Breast epithelium (tissue), 3 donors: ENCODE measurements around the gene ADAMTSL3.

Experiments
- CTCF ChIP-seq, 3 donors: fragments of 450-650 bp; IDR thresholded peaks; one replicate each; pipeline ENCODE4 v1.5.1; 2016 to 2017; ENCODE audit warnings: antibody characterized with exemption in 3 of 3, mild to moderate bottlenecking in 3 of 3, moderate library complexity in 3 of 3
- POLR2A ChIP-seq: fragments of 450-650 bp; IDR thresholded peaks from one replicate; pipeline ENCODE4 v1.6.1; 2016; ENCODE audit warnings: antibody characterized with exemption, mild to moderate bottlenecking, moderate library complexity
- POLR2AphosphoS5 ChIP-seq, 3 donors: sonication (generic); formaldehyde crosslinking; IDR thresholded peaks; one replicate each; pipeline ENCODE4 v1.6.1; 2017; ENCODE audit warnings: antibody characterized with exemption in 3 of 3

DNA sequence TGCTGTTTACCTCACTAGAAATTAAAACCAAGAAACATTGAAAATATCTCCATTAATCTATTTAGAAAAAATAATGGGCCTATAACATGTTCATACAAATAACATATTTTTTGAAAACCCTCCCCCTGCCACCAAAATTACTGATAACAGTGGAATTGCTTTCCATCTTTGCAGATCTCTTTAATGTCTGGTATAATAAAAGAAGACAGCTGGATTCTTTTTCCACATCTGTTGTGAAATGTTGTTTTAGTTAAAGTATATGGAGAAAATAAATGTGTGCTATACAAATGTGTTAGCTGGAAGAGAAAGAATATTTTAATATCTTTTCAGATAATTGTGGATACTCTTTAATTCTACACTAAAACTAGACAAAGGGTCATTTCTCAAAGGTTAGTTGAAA is 330.7 kb downstream of the ADAMTSL3 start:
- no peak for TF ChIP-seq CTCF (IDR thresholded peaks at IDR 0.05)
- no peak for TF ChIP-seq POLR2A
- TF ChIP-seq POLR2AphosphoS5 (IDR thresholded peaks at IDR 0.05), result no peak
